Activated CD8-positive, alpha-beta T cell treated with anti-CD3 and anti-CD28 coated beads for 36 hours (primary cell): ENCODE measurements around the gene SIL1. TPM values are rescaled to one million over a fixed set of nuclear protein-coding genes. Genes with fewer than 3 reads are reported as not detected.

Experiments used
- ATAC-seq: fragments of 200-7000 bp; cut with Tn5 transposase; one replicate; pipeline ENCODE4 v1.10.0; 2021; ENCODE audit warnings: mild to moderate bottlenecking, moderate library complexity
- CTCF ChIA-PET: fragments of 350-600 bp; sonication (Branson Sonifier 250); formaldehyde crosslinking; loops from one replicate; lab custom pipeline; 2021; ENCODE audit warnings: antibody characterized with exemption; lab: Charles Lee
- POLR2A ChIA-PET: fragments of 350-600 bp; sonication (Branson Sonifier 250); formaldehyde crosslinking; loops from one replicate; lab custom pipeline; 2021; ENCODE audit warnings: antibody characterized with exemption; lab: Charles Lee
- DNase-seq: peaks from one replicate; pipeline ENCODE4 v3.0.0-alpha.2; 2020
- H3K27ac Mint-ChIP-seq: one replicate; pipeline ENCODE4 v1.8.0; 2021; ENCODE audit warnings: mild to moderate bottlenecking, mixed read lengths
- H3K27me3 Mint-ChIP-seq: one replicate; pipeline ENCODE4 v1.8.0; 2021; ENCODE audit warnings: mixed read lengths
- H3K36me3 Mint-ChIP-seq: one replicate; pipeline ENCODE4 v1.8.0; 2021; ENCODE audit warnings: low read depth, mixed read lengths
- H3K4me1 Mint-ChIP-seq: one replicate; pipeline ENCODE4 v1.8.0; 2021; ENCODE audit warnings: low read depth, mixed read lengths
- H3K4me3 Mint-ChIP-seq: one replicate; pipeline ENCODE4 v1.8.0; 2021; ENCODE audit warnings: mild to moderate bottlenecking, moderate library complexity, mixed read lengths
- H3K9me3 Mint-ChIP-seq: one replicate; pipeline ENCODE4 v1.8.0; 2021; ENCODE audit warnings: mixed read lengths
- CTCF ChIP-seq: fragments of 200-600 bp; IDR thresholded peaks from one replicate; pipeline ENCODE4 v1.8.0; 2022; ENCODE audit warnings: antibody characterized with exemption, mild to moderate bottlenecking
- intact Hi-C: fragments of 100-400 bp; cut with micrococcal nuclease; formaldehyde crosslinking; loops from one replicate; pipeline ENCODE4 v1.10.0; 2022
- total RNA-seq, 2 experiments: library from RNA; stranded (reverse); gene quantifications; one replicate each; pipeline ENCODE4 v1.2.3, GENCODE V29; 2021

SIL1 gene
- total RNA-seq, 2 experiments from 2014 or later: 27.6 to 32.3 TPM

- peaks cover 23% of the 10 kb centered on the region for H3K4me1 Mint-ChIP-seq
- ChIA-PET CTCF (no interaction called here), POLR2A (no interaction called here)
- ATAC-seq: no peak
- no peak overlapping the region for H3K4me3 Mint-ChIP-seq
- H3K9me3 Mint-ChIP-seq: no peaks in the 10 kb centered on the region
- H3K36me3 Mint-ChIP-seq: peaks cover 3% of the 10 kb centered on the region
- intact Hi-C loops: no loop called here
- no peak for TF ChIP-seq CTCF
- no peaks in the 10 kb centered on the region for H3K27me3 Mint-ChIP-seq
- DNase-seq: no peak
- no peak overlapping the region for H3K27ac Mint-ChIP-seq
Measured at GRCh38 chr5:139138809-139139208, 59.4 kb downstream of the SIL1 start.

- no peak for ATAC-seq
- Mint-ChIP-seq H3K4me3 (no peak overlapping the region), H3K9me3 (no peaks in the 10 kb centered on the region), H3K4me1 (peaks cover 23% of the 10 kb centered on the region), H3K27ac (no peak overlapping the region), H3K36me3 (peaks cover 3% of the 10 kb centered on the region), H3K27me3 (no peaks in the 10 kb centered on the region)
- CTCF ChIA-PET: no interaction called here
- intact Hi-C loops: no loop called here
- TF ChIP-seq CTCF: no peak
- POLR2A ChIA-PET: interaction anchor here (0.5 kb wide), 1 partner anchor 641 kb away, joined by 3 read pairs; no protein-coding TSS in a partner anchor
- no peak for DNase-seq
Measured at GRCh38 chr5:139138109-139138508, 60.1 kb downstream of the SIL1 start.

- CTCF ChIA-PET: no interaction called here
- no peak for DNase-seq
- Mint-ChIP-seq H3K36me3 (peaks cover 3% of the 10 kb centered on the region), H3K4me1 (peaks cover 23% of the 10 kb centered on the region), H3K27ac (no peak overlapping the region), H3K4me3 (no peak overlapping the region), H3K27me3 (no peaks in the 10 kb centered on the region), H3K9me3 (no peaks in the 10 kb centered on the region)
- intact Hi-C loops: no loop called here
- no peak for ATAC-seq
- TF ChIP-seq CTCF: no peak
- POLR2A ChIA-PET: interaction anchor here (0.5 kb wide), 1 partner anchor 641 kb away, joined by 3 read pairs; no protein-coding TSS in a partner anchor
Measured at GRCh38 chr5:139137697-139138096, 60.5 kb downstream of the SIL1 start.

- no peaks in the 10 kb centered on the region for H3K9me3 Mint-ChIP-seq
- no peak for DNase-seq
- CTCF ChIA-PET: interaction anchor here (1.8 kb wide), 1 partner anchor 12 kb away, joined by 4 read pairs; no protein-coding TSS in a partner anchor
- no peak for TF ChIP-seq CTCF
- POLR2A ChIA-PET: no interaction called here
- ATAC-seq: no peak
- peaks cover 13% of the 10 kb centered on the region for H3K4me1 Mint-ChIP-seq
- H3K27ac Mint-ChIP-seq: no peak overlapping the region
- intact Hi-C loops: no loop called here
- H3K36me3 Mint-ChIP-seq: peaks cover 3% of the 10 kb centered on the region
- H3K4me3 Mint-ChIP-seq: no peak overlapping the region
- H3K27me3 Mint-ChIP-seq: no peaks in the 10 kb centered on the region
Measured at GRCh38 chr5:139134906-139135305, 63.3 kb downstream of the SIL1 start.

GRCh38 chr5:139133282-139133681 lies 64.9 kb downstream of the SIL1 start:
- Mint-ChIP-seq H3K27me3 (no peaks in the 10 kb centered on the region), H3K27ac (no peak overlapping the region), H3K36me3 (peaks cover 3% of the 10 kb centered on the region), H3K9me3 (no peaks in the 10 kb centered on the region), H3K4me1 (peaks cover 2% of the 10 kb centered on the region), H3K4me3 (no peak overlapping the region)
- ATAC-seq: no peak
- POLR2A ChIA-PET: no interaction called here
- CTCF ChIA-PET: no interaction called here
- intact Hi-C loops: no loop called here
- no peak for DNase-seq
- TF ChIP-seq CTCF: no peak
